Testis (tissue), 2 donors: ENCODE results near the gene KIF1A.

Experiments used
- CTCF ChIP-seq, 3 experiments: fragments of 450-650 bp in 2 of 3; fragments of 200-600 bp in 1 of 3; sonication (generic) in 1 of 3; IDR thresholded peaks; one replicate each; pipeline ENCODE4 v1.5.1; 2016 to 2019; ENCODE audit warnings: antibody characterized with exemption in 3 of 3, mild to moderate bottlenecking in 2 of 3, moderate library complexity in 1 of 3
- POLR2A ChIP-seq: fragments of 450-650 bp; IDR thresholded peaks from one replicate; pipeline ENCODE4 v1.6.1; 2017; ENCODE audit warnings: antibody characterized with exemption, mild to moderate bottlenecking, moderate library complexity

GRCh38 chr2:240711296-240711695 lies 108.7 kb downstream of the KIF1A start:
- TF ChIP-seq POLR2A (no peak), CTCF (IDR thresholded peaks at IDR 0.05) (no peak)
